ENCODE data around the gene TMEM151B. TPM values are rescaled to one million over a fixed set of nuclear protein-coding genes. Genes with fewer than 3 reads are reported as not detected.

TMEM151B gene
- total and polyA plus RNA-seq, 2 of the 13 experiments (the other 11 are each of a cell fraction or from before 2014, with no cell fraction given), result not detected

GRCh38 chr6:44224965-44225305, 45.3 kb upstream of the TMEM151B start:
- H3K36me3 ChIP-seq (replicated peaks in 1 of 2; ENCODE audit: control insufficient read depth in 1 of 2, insufficient read depth in 2 of 2, low read length in 2 of 2), result peaks cover 3 to 6% of the 10 kb centered on the region in 2 experiments; a peak in 4 of 5 replicates
- FAIRE-seq (no peak), ATAC-seq (no peak), DNase-seq (ENCODE audit: low spot score) (no peak)
- H3K9me3 ChIP-seq (ENCODE audit: low read length), result no peaks in the 10 kb centered on the region
- no peak overlapping the region for H2AFZ ChIP-seq (ENCODE audit: low read length)
- POLR2A ChIA-PET, result interaction anchor here (0.7 to 4.4 kb wide), 7 partner anchors 10 to 455 kb away, joined by 3 to 61 read pairs (median 7); partner anchors contain the start of genes HSP90AB1 and VEGFA
- H3K27ac ChIP-seq (ENCODE audit: extremely low read length, insufficient read depth, low read length), result no peak overlapping the region
- H3K9ac ChIP-seq (ENCODE audit: insufficient read depth, low read depth, low read length), result no peak overlapping the region
- TF ChIP-seq ZBTB40 (IDR thresholded peaks at IDR 0.05) (no peak), ZBTB40 (CRISPR knock-in tag; IDR thresholded peaks at IDR 0.05) (0 out of 2 replicates have a peak, but pooled peaks have one; percentile 42), SMAD1 (CRISPR knock-in tag; IDR thresholded peaks at IDR 0.05; ENCODE audit: borderline replicate concordance, low read depth) (no peak)
- in situ Hi-C loops (cut with HindIII; ENCODE audit: extremely low pct_ligation_motif_present, low pct_unique_long_range_greater_than_20kb), result loop anchor here (5.0 kb wide), 1 partner anchor 53 kb away; no protein-coding TSS in a partner anchor
- CTCF ChIA-PET (ENCODE audit: low intra/inter-chr PET ratio, low total read pairs), result no interaction called here
- peaks cover 79% of the 10 kb centered on the region for H3K4me1 ChIP-seq (ENCODE audit: insufficient read depth, low read length)
- H3K27me3 ChIP-seq (ENCODE audit: control insufficient read depth in 1 of 2, insufficient read depth in 2 of 2, low read length in 2 of 2), result 0 out of 5 replicates have a peak, but pooled peaks cover 0 to 1% of the 10 kb centered on the region in 2 experiments
- no TSS peak for BruUV-seq (replicated peaks)
- H3K4me2 ChIP-seq (ENCODE audit: low read depth, low read length), result peak overlapping the region; percentile 99; the same call in 1 of the 2 replicates
- WGBS (ENCODE audit: low lambda C conversion rate), result 94% methylated on average over 4 of the region's 4 CpGs
- H3K4me3 ChIP-seq (replicated peaks in 1 of 3; ENCODE audit: insufficient read depth in 1 of 3, low read depth in 2 of 3, low read length in 3 of 3), result peak overlapping the region in 1 of 3 experiments; percentile 76; a peak in 1 of 6 replicates
- intact Hi-C loops (cut with micrococcal nuclease; ENCODE audit: unreplicated experiment), result no loop called here
- H3K79me2 ChIP-seq (ENCODE audit: insufficient read depth, low read length), result peaks cover 17% of the 10 kb centered on the region
- H4K20me1 ChIP-seq (ENCODE audit: insufficient read depth, low read length), result no peaks in the 10 kb centered on the region

Data from HepG2 (cell line).